Activated T-cell treated with anti-CD3 and anti-CD28 coated beads for 48 hours (primary cell): ENCODE measurements around the gene SCD5.

Experiments used
- DNase-seq: peaks from one replicate; pipeline ENCODE4 v3.0.0-alpha.2; 2020; ENCODE audit warnings: low read depth

The SCD5 gene

GRCh38 chr4:82797040-82797404 lies 1.6 kb downstream of the SCD5 start:
- no peak for DNase-seq

GRCh38 chr4:82792912-82793649 lies 5.5 kb downstream of the SCD5 start:
- no peak for DNase-seq

GRCh38 chr4:82791179-82791578 lies 7.4 kb downstream of the SCD5 start:
- no peak for DNase-seq

GRCh38 chr4:82790060-82790660 lies 8.4 kb downstream of the SCD5 start:
- no peak for DNase-seq

GRCh38 chr4:82789025-82789776 lies 9.4 kb downstream of the SCD5 start:
- DNase-seq, result no peak

GRCh38 chr4:82787342-82787741 lies 11.3 kb downstream of the SCD5 start:
- DNase-seq, result no peak

- DNase-seq, result no peak
Observed at GRCh38 chr4:82786828-82787227, 11.8 kb downstream of the SCD5 start.

- no peak for DNase-seq
Observed at GRCh38 chr4:82785611-82786400, 12.8 kb downstream of the SCD5 start.

GRCh38 chr4:82784681-82785610 lies 13.7 kb downstream of the SCD5 start:
- no peak for DNase-seq

- no peak for DNase-seq
Observed at GRCh38 chr4:82782626-82783345, 15.8 kb downstream of the SCD5 start.

GRCh38 chr4:82780752-82781231 lies 17.8 kb downstream of the SCD5 start:
- DNase-seq, result no peak

GRCh38 chr4:82780170-82780751 lies 18.3 kb downstream of the SCD5 start:
- no peak for DNase-seq

GRCh38 chr4:82779032-82779431 lies 19.6 kb downstream of the SCD5 start:
- no peak for DNase-seq

- DNase-seq, result no peak
Observed at GRCh38 chr4:82777857-82778525, 20.6 kb downstream of the SCD5 start.

GRCh38 chr4:82776925-82777542 lies 21.6 kb downstream of the SCD5 start:
- DNase-seq, result no peak

GRCh38 chr4:82775243-82775642 lies 23.4 kb downstream of the SCD5 start:
- no peak for DNase-seq

- DNase-seq, result no peak
Observed at GRCh38 chr4:82774711-82775171, 23.9 kb downstream of the SCD5 start.

- DNase-seq, result no peak
Observed at GRCh38 chr4:82773057-82773456, 25.5 kb downstream of the SCD5 start.

GRCh38 chr4:82770607-82771006 lies 28.0 kb downstream of the SCD5 start:
- no peak for DNase-seq
